ENCODE data around the gene GJB4. TPM values are rescaled to one million over a fixed set of nuclear protein-coding genes. Genes with fewer than 3 reads are reported as not detected.
A peak's percentile ranks its signal among the peaks of the same experiment; 100 is the strongest.

Gene GJB4
- total and polyA plus RNA-seq, 2 donors (not counting 1 experiment from before 2014, with no cell fraction given): not detected

DNA sequence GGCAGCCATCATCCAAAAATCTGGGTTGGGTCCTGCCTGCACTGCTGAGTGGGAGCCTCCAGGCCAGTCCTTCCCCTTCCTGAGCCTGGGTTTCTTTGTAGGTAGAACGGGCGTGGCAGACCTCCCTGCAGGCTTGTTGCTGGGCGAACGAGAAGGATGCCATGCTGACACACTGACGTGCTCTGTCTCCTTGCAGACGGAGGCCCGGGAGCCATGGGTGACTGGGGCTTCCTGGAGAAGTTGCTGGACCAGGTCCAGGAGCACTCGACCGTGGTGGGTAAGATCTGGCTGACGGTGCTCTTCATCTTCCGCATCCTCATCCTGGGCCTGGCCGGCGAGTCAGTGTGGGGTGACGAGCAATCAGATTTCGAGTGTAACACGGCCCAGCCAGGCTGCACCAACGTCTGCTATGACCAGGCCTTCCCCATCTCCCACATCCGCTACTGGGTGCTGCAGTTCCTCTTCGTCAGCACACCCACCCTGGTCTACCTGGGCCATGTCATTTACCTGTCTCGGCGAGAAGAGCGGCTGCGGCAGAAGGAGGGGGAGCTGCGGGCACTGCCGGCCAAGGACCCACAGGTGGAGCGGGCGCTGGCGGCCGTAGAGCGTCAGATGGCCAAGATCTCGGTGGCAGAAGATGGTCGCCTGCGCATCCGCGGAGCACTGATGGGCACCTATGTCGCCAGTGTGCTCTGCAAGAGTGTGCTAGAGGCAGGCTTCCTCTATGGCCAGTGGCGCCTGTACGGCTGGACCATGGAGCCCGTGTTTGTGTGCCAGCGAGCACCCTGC, 34.7 kb downstream of the GJB4 start:
- no peak overlapping the region for H3K4me3 ChIP-seq (ENCODE audit: control extremely low read depth in 1 of 5, extremely low read depth in 1 of 5, insufficient read depth in 1 of 5, low read depth in 2 of 5, low read length in 4 of 5)
- intact Hi-C loops (cut with micrococcal nuclease): no loop called here
- peak overlapping the region; percentile 13 for H3K4me3 Mint-ChIP-seq
- H3K27ac Mint-ChIP-seq: no peak overlapping the region
- H3K9me3 ChIP-seq (ENCODE audit: control extremely low read depth in 1 of 3, control insufficient read depth in 2 of 3, insufficient read depth in 1 of 3, low read length in 2 of 3): peaks cover 0 to 3% (median 0%) of the 10 kb centered on the region in 3 donors
- DNase-seq: no peak
- H3K9me3 Mint-ChIP-seq (ENCODE audit: insufficient read depth): no peaks in the 10 kb centered on the region
- 84% methylated on average over 40 of the region's 40 CpGs for WGBS (ENCODE audit: insufficient coverage)
- no peaks in the 10 kb centered on the region for H4K20me1 ChIP-seq (ENCODE audit: control insufficient read depth, insufficient read depth, low read length, poor library complexity, severe bottlenecking)
- POLR2A ChIA-PET: no interaction called here
- peaks cover 8 to 15% of the 10 kb centered on the region in 2 donors for H3K4me1 ChIP-seq (ENCODE audit: control insufficient read depth in 2 of 2, insufficient read depth in 2 of 2, low read length in 2 of 2)
- TF ChIP-seq, protein P1, sequence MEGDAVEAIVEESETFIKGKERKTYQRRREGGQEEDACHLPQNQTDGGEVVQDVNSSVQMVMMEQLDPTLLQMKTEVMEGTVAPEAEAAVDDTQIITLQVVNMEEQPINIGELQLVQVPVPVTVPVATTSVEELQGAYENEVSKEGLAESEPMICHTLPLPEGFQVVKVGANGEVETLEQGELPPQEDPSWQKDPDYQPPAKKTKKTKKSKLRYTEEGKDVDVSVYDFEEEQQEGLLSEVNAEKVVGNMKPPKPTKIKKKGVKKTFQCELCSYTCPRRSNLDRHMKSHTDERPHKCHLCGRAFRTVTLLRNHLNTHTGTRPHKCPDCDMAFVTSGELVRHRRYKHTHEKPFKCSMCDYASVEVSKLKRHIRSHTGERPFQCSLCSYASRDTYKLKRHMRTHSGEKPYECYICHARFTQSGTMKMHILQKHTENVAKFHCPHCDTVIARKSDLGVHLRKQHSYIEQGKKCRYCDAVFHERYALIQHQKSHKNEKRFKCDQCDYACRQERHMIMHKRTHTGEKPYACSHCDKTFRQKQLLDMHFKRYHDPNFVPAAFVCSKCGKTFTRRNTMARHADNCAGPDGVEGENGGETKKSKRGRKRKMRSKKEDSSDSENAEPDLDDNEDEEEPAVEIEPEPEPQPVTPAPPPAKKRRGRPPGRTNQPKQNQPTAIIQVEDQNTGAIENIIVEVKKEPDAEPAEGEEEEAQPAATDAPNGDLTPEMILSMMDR (IDR thresholded peaks at IDR 0.05): no peak
- no peak for TF ChIP-seq EZH2 (IDR thresholded peaks at IDR 0.05; ENCODE audit: borderline replicate concordance, insufficient read depth, low read depth, low read length, poor library complexity, severe bottlenecking)
- H3K9ac ChIP-seq (ENCODE audit: low read length): no peak overlapping the region
- CTCF ChIA-PET: no interaction called here
- H3K27me3 Mint-ChIP-seq: peaks cover 42% of the 10 kb centered on the region
- no peak overlapping the region for H2AFZ ChIP-seq (ENCODE audit: insufficient read depth, low read depth, low read length, poor library complexity, severe bottlenecking)
- H3K4me2 ChIP-seq (replicated peaks; ENCODE audit: low read depth, low read length, poor library complexity, severe bottlenecking): no peak overlapping the region
- no peak overlapping the region for H3K27ac ChIP-seq (ENCODE audit: low read length in 2 of 2)
- peaks cover 23% of the 10 kb centered on the region for H3K4me1 Mint-ChIP-seq
- no peaks in the 10 kb centered on the region for H3K36me3 ChIP-seq (replicated peaks in 1 of 2; ENCODE audit: control extremely low read depth in 1 of 2, control insufficient read depth in 1 of 2, extremely low read depth in 1 of 2, insufficient read depth in 2 of 2, low read length in 1 of 2)
- no peak for ATAC-seq (ENCODE audit: low read depth)
- no peaks in the 10 kb centered on the region for H3K79me2 ChIP-seq (ENCODE audit: control insufficient read depth, insufficient read depth, low read length)
- H3K27me3 ChIP-seq (replicated peaks in 1 of 4; ENCODE audit: control extremely low read depth in 1 of 4, control insufficient read depth in 3 of 4, insufficient read depth in 4 of 4, low read length in 3 of 4): peaks cover 0 to 27% (median 14%) of the 10 kb centered on the region in 4 experiments

- H3K4me1 Mint-ChIP-seq: peaks cover 23% of the 10 kb centered on the region
- H3K27ac Mint-ChIP-seq: no peak overlapping the region
- H3K4me2 ChIP-seq (replicated peaks; ENCODE audit: low read depth, low read length, poor library complexity, severe bottlenecking): no peak overlapping the region
- H3K4me1 ChIP-seq (ENCODE audit: control insufficient read depth in 2 of 2, insufficient read depth in 2 of 2, low read length in 2 of 2): peaks cover 8 to 15% of the 10 kb centered on the region in 2 donors
- ATAC-seq (ENCODE audit: low read depth) (no peak), DNase-seq (no peak)
- no peaks in the 10 kb centered on the region for H3K79me2 ChIP-seq (ENCODE audit: control insufficient read depth, insufficient read depth, low read length)
- intact Hi-C loops (cut with micrococcal nuclease): no loop called here
- no peak overlapping the region for H2AFZ ChIP-seq (ENCODE audit: insufficient read depth, low read depth, low read length, poor library complexity, severe bottlenecking)
- peaks cover 41% of the 10 kb centered on the region for H3K27me3 Mint-ChIP-seq
- ChIA-PET CTCF (no interaction called here), POLR2A (no interaction called here)
- WGBS (ENCODE audit: insufficient coverage): 91% methylated on average over 12 of the region's 12 CpGs
- peaks cover 0 to 27% (median 14%) of the 10 kb centered on the region in 4 experiments for H3K27me3 ChIP-seq (replicated peaks in 1 of 4; ENCODE audit: control extremely low read depth in 1 of 4, control insufficient read depth in 3 of 4, insufficient read depth in 4 of 4, low read length in 3 of 4)
- TF ChIP-seq, protein P1 (IDR thresholded peaks at IDR 0.05): no peak
- TF ChIP-seq EZH2 (IDR thresholded peaks at IDR 0.05; ENCODE audit: borderline replicate concordance, insufficient read depth, low read depth, low read length, poor library complexity, severe bottlenecking): no peak
- no peak overlapping the region for H3K9ac ChIP-seq (ENCODE audit: low read length)
- no peak overlapping the region for H3K4me3 ChIP-seq (ENCODE audit: control extremely low read depth in 1 of 5, extremely low read depth in 1 of 5, insufficient read depth in 1 of 5, low read depth in 2 of 5, low read length in 4 of 5)
- H3K36me3 ChIP-seq (replicated peaks in 1 of 2; ENCODE audit: control extremely low read depth in 1 of 2, control insufficient read depth in 1 of 2, extremely low read depth in 1 of 2, insufficient read depth in 2 of 2, low read length in 1 of 2): no peaks in the 10 kb centered on the region
- no peak overlapping the region for H3K4me3 Mint-ChIP-seq
- H3K27ac ChIP-seq (ENCODE audit: low read length in 2 of 2): no peak overlapping the region
- peaks cover 0 to 3% (median 0%) of the 10 kb centered on the region in 3 donors for H3K9me3 ChIP-seq (ENCODE audit: control extremely low read depth in 1 of 3, control insufficient read depth in 2 of 3, insufficient read depth in 1 of 3, low read length in 2 of 3)
- H4K20me1 ChIP-seq (ENCODE audit: control insufficient read depth, insufficient read depth, low read length, poor library complexity, severe bottlenecking): no peaks in the 10 kb centered on the region
- no peaks in the 10 kb centered on the region for H3K9me3 Mint-ChIP-seq (ENCODE audit: insufficient read depth)
Observed at GRCh38 chr1:34794790-34795180, 35.2 kb downstream of the GJB4 start.

Data from B cell (primary cell).